H1 (cell line): ENCODE results near the gene MRC2. TPM values are rescaled to one million over a fixed set of nuclear protein-coding genes. Genes with fewer than 3 reads are reported as not detected.
A peak's percentile ranks its signal among the peaks of the same experiment; 100 is the strongest.

ENCODE experiments used
- CTCF ChIA-PET: fragments of 300-600 bp; sonication (Branson Sonifier 250); formaldehyde crosslinking; loops from one replicate; lab custom pipeline; 2021; ENCODE audit not compliant: partially characterized antibody; lab: Charles Lee
- POLR2A ChIA-PET: fragments of 300-600 bp; sonication (Branson Sonifier 250); formaldehyde crosslinking; loops from one replicate; lab custom pipeline; 2021; ENCODE audit warnings: inconsistent platforms; ENCODE audit not compliant: partially characterized antibody; lab: Charles Lee
- DNase-seq, 2 experiments: peaks; one replicate each; pipeline versions ENCODE4 v3.0.0 to v3.0.0-alpha.2; 2010 to 2022; ENCODE audit warnings: low spot score in 2 of 2, low read depth in 1 of 2, mixed read lengths in 1 of 2
- FAIRE-seq: peaks from 2 replicates; lab custom pipeline; 2011; peaks lifted over from hg19 to GRCh38; lab: Jason Lieb, UNC
- H2AFZ ChIP-seq: 2 replicates; pipeline ENCODE4 v1.8.1; 2012; ENCODE audit warnings: low read length, inconsistent platforms
- H2AK5ac ChIP-seq: 2 replicates; pipeline ENCODE4 v1.6.1; 2013; ENCODE audit warnings: low read depth, low read length
- H2BK120ac ChIP-seq: replicated peaks from 2 replicates; pipeline ENCODE3; 2013; ENCODE audit warnings: low read depth, low read length, inconsistent platforms
- H2BK12ac ChIP-seq: 2 replicates; pipeline ENCODE4 v1.6.1; 2013; ENCODE audit warnings: low read depth, low read length
- H2BK15ac ChIP-seq: 2 replicates; pipeline ENCODE4 v1.6.1; 2013; ENCODE audit warnings: low read length
- H2BK20ac ChIP-seq: 2 replicates; pipeline ENCODE4 v1.6.1; 2013; ENCODE audit warnings: low read length
- H2BK5ac ChIP-seq: 2 replicates; pipeline ENCODE4 v1.6.1; 2013; ENCODE audit warnings: low read depth, low read length
- H3K14ac ChIP-seq: 2 replicates; pipeline ENCODE4 v1.6.1; 2013; ENCODE audit warnings: inconsistent platforms; ENCODE audit not compliant: insufficient read length
- H3K18ac ChIP-seq: 2 replicates; pipeline ENCODE4 v1.6.1; 2013; ENCODE audit warnings: low read length; ENCODE audit errors: extremely low read depth
- H3K23ac ChIP-seq: 2 replicates; pipeline ENCODE4 v1.6.1; 2013; ENCODE audit warnings: inconsistent platforms; ENCODE audit not compliant: insufficient read length
- H3K23me2 ChIP-seq: 2 replicates; pipeline ENCODE4 v1.6.1; 2013; ENCODE audit warnings: low read depth, low read length
- H3K27ac ChIP-seq: 2 replicates; pipeline ENCODE4 v1.6.1; 2011; ENCODE audit warnings: low read depth, low read length, inconsistent platforms
- H3K27me3 ChIP-seq, 4 experiments: replicated peaks in 1 of 4; 1 replicate in 1 of 4; 2 replicates in 3 of 4; pipeline versions ENCODE4 v1.6.1 to v1.8.1; 2011 to 2013; ENCODE audit warnings: low read length in 3 of 4, mild to moderate bottlenecking in 3 of 4, inconsistent platforms in 2 of 4, mixed read lengths in 2 of 4, moderate library complexity in 1 of 4; ENCODE audit not compliant: control insufficient read depth in 3 of 4, insufficient read depth in 3 of 4; ENCODE audit errors: extremely low read depth in 1 of 4
- H3K36me3 ChIP-seq, 4 experiments: 2 replicates each; pipeline versions ENCODE4 v1.6.1 to v1.8.1; 2011 to 2013; ENCODE audit warnings: mild to moderate bottlenecking in 4 of 4, low read length in 3 of 4, moderate library complexity in 2 of 4, control low read depth in 1 of 4, inconsistent platforms in 1 of 4; ENCODE audit not compliant: insufficient read depth in 4 of 4, control insufficient read depth in 2 of 4
- H3K4ac ChIP-seq: replicated peaks from 2 replicates; pipeline ENCODE3; 2013; ENCODE audit warnings: low read length, low read depth, mixed read lengths, inconsistent platforms; ENCODE audit not compliant: insufficient read length
- H3K4me1 ChIP-seq, 4 experiments: replicated peaks in 1 of 4; 1 replicate in 1 of 4; 2 replicates in 3 of 4; pipeline versions ENCODE4 v1.6.1 to v1.8.1; 2011 to 2013; ENCODE audit warnings: low read length in 3 of 4, inconsistent platforms in 2 of 4, mixed read lengths in 1 of 4; ENCODE audit not compliant: insufficient read depth in 4 of 4, control insufficient read depth in 3 of 4
- H3K4me2 ChIP-seq, 2 experiments: 2 replicates each; pipeline versions ENCODE4 v1.6.1 to v1.8.1; 2011 to 2013; ENCODE audit warnings: low read depth in 2 of 2, low read length in 2 of 2, control low read depth in 1 of 2, inconsistent platforms in 1 of 2, mild to moderate bottlenecking in 1 of 2; ENCODE audit not compliant: insufficient read depth in 1 of 2
- H3K4me3 ChIP-seq, 4 experiments: fragments of 200-600, 300-600 bp in 1 of 4; sonication (generic), shearing (Covaris generic), sonication (Bioruptor Twin) in 1 of 4; 2 replicates each; pipeline versions ENCODE4 v1.5.1 to v1.8.1; 2011 to 2016; ENCODE audit warnings: low read length in 4 of 4, low read depth in 3 of 4, control low read depth in 2 of 4, inconsistent platforms in 2 of 4, mild to moderate bottlenecking in 2 of 4, mixed read lengths in 1 of 4, moderate library complexity in 1 of 4; ENCODE audit not compliant: insufficient read depth in 2 of 4; ENCODE audit errors: extremely low read depth in 1 of 4
- H3K56ac ChIP-seq: replicated peaks from 2 replicates; pipeline ENCODE3; 2013; ENCODE audit warnings: low read depth, mild to moderate bottlenecking, mixed read lengths, low read length, inconsistent platforms; ENCODE audit not compliant: insufficient read length
- H3K79me1 ChIP-seq: 2 replicates; pipeline ENCODE4 v1.6.1; 2013; ENCODE audit warnings: low read depth, low read length, control low read depth
- H3K79me2 ChIP-seq, 2 experiments: 2 replicates each; pipeline versions ENCODE4 v1.6.1 to v1.8.1; 2012 to 2013; ENCODE audit warnings: low read length in 2 of 2, mild to moderate bottlenecking in 2 of 2, inconsistent platforms in 1 of 2; ENCODE audit not compliant: insufficient read depth in 2 of 2, control insufficient read depth in 1 of 2
- H3K9ac ChIP-seq, 4 experiments: replicated peaks in 1 of 4; 1 replicate in 1 of 4; 2 replicates in 3 of 4; pipeline versions ENCODE4 v1.6.1 to v1.8.1; 2011 to 2013; ENCODE audit warnings: low read depth in 3 of 4, low read length in 3 of 4, control low read depth in 2 of 4, mild to moderate bottlenecking in 2 of 4, moderate library complexity in 2 of 4, inconsistent platforms in 1 of 4; ENCODE audit errors: extremely low read depth in 1 of 4
- H3K9me3 ChIP-seq, 2 experiments: 2 replicates each; pipeline versions ENCODE4 v1.6.1 to v1.8.1; 2012 to 2013; ENCODE audit warnings: mild to moderate bottlenecking in 2 of 2, moderate library complexity in 2 of 2, control low read depth in 1 of 2, inconsistent platforms in 1 of 2, low read depth in 1 of 2, low read length in 1 of 2, mixed read lengths in 1 of 2; ENCODE audit not compliant: insufficient read depth in 2 of 2
- H4K20me1 ChIP-seq, 2 experiments: replicated peaks in 1 of 2; 2 replicates each; pipeline versions ENCODE3 to v1.8.1; 2011 to 2013; ENCODE audit warnings: inconsistent platforms in 2 of 2, low read length in 2 of 2, mild to moderate bottlenecking in 1 of 2; ENCODE audit not compliant: insufficient read depth in 2 of 2, control insufficient read depth in 1 of 2
- H4K5ac ChIP-seq: 2 replicates; pipeline ENCODE4 v1.6.1; 2013; ENCODE audit warnings: low read length, low read depth, mixed read lengths, inconsistent platforms; ENCODE audit not compliant: insufficient read length
- H4K8ac ChIP-seq: 2 replicates; pipeline ENCODE4 v1.8.0; 2013; ENCODE audit warnings: mild to moderate bottlenecking, moderate library complexity, low read length, inconsistent platforms; ENCODE audit not compliant: insufficient read depth; ENCODE audit errors: extremely low read depth
- H4K91ac ChIP-seq: replicated peaks from 2 replicates; pipeline ENCODE3; 2013; ENCODE audit warnings: low read length, mixed read lengths, inconsistent platforms; ENCODE audit not compliant: insufficient read length
- ATF2 ChIP-seq: IDR thresholded peaks from 2 replicates; pipeline ENCODE4 v1.6.1; 2012; ENCODE audit warnings: low read length, inconsistent platforms
- ATF3 ChIP-seq: IDR thresholded peaks from 2 replicates; pipeline ENCODE4 v1.6.1; 2011; ENCODE audit warnings: low read depth, mild to moderate bottlenecking, low read length; ENCODE audit not compliant: insufficient read depth
- CBX5 ChIP-seq: fragments of 300-800, 300-1000 bp; sonication (generic); IDR thresholded peaks from 2 replicates; pipeline ENCODE4 v1.7.1; 2016; ENCODE audit warnings: antibody characterized with exemption, low read length, low read depth
- HDAC2 ChIP-seq, 2 experiments: fragments of 300-600 bp in 1 of 2; sonication (generic) in 1 of 2; IDR thresholded peaks; 2 replicates each; pipeline ENCODE4 v1.6.1; 2011 to 2012; ENCODE audit warnings: low read depth in 2 of 2, low read length in 2 of 2, mild to moderate bottlenecking in 2 of 2, moderate library complexity in 2 of 2, borderline replicate concordance in 1 of 2, inconsistent platforms in 1 of 2
- POLR2A ChIP-seq, 2 experiments: IDR thresholded peaks; 1 replicate in 1 of 2; 2 replicates in 1 of 2; pipeline ENCODE4 v1.6.1; 2011; ENCODE audit warnings: low read depth in 2 of 2, low read length in 2 of 2, mild to moderate bottlenecking in 2 of 2; ENCODE audit errors: control extremely low read depth in 1 of 2
- SP2 ChIP-seq: IDR thresholded peaks from 2 replicates; pipeline ENCODE4 v1.6.1; 2012; ENCODE audit warnings: mild to moderate bottlenecking, low read length, inconsistent platforms
- WGBS, 2 experiments: shearing (Covaris generic) in 1 of 2; methylation state at CpG; one replicate each; pipeline versions ENCODE4 v1.1.6 to v1.1.7; 2013 to 2015; ENCODE audit warnings: low lambda C conversion rate in 2 of 2, mixed read lengths in 2 of 2, inconsistent platforms in 1 of 2, low coverage in 1 of 2, missing lambda C conversion rate in 1 of 2; ENCODE audit not compliant: insufficient replicate concordance in 2 of 2, insufficient coverage in 1 of 2, insufficient read length in 1 of 2; ENCODE audit errors: extremely low coverage in 1 of 2, missing lambda C conversion rate in 1 of 2; 5-methylcytosine and 5-hydroxymethylcytosine counted together
- polyA plus RNA-seq, 7 experiments: library from polyadenylated mRNA; depleted of rRNA in 3 of 7; stranded (reverse) in 5 of 7; unstranded in 2 of 7; fragments of >200 nt in 5 of 7; fragments of 200-250 nt in 2 of 7; gene quantifications; 1 replicate in 5 of 7; 2 replicates in 1 of 7; 4 replicates in 1 of 7; pipeline versions ENCODE4 v1.2.1 to v1.2.3, GENCODE V29; 2011 to 2013; ENCODE audit warnings: missing spikeins in 2 of 7, mixed read lengths in 2 of 7
- total RNA-seq: library from RNA; stranded (reverse); fragmentation: NEBNext Ultra II Directional; extraction: Animal tissue kit (Norgen Biotek cat#: 25700); gene quantifications from 2 replicates; pipeline ENCODE4 v1.2.1, GENCODE V29; 2021

MRC2 gene
- total and polyA plus RNA-seq, 2 of the 8 experiments (the other 6 are each of a cell fraction or from before 2014, with no cell fraction given): 7.0 to 24.2 TPM

GRCh38 chr17:62693616-62694409, 66.3 kb downstream of the MRC2 start:
- no peak overlapping the region for H2BK12ac ChIP-seq
- H3K4ac ChIP-seq: no peak overlapping the region
- peak overlapping the region; percentile 72; the same call in 1 of the 2 replicates for H2BK15ac ChIP-seq
- DNase-seq (no peak), FAIRE-seq (no peak)
- no peak overlapping the region for H4K8ac ChIP-seq
- 91% methylated on average over 19 of the region's 19 CpGs; no CpG with 5 or more reads in 1 of the 2 experiments for WGBS, 2 experiments
- ChIA-PET POLR2A (interaction anchor here (0.7 to 1.4 kb wide), 5 partner anchors 8 to 28 kb away, joined by 3 to 4 read pairs (median 3); no protein-coding TSS in a partner anchor), CTCF (interaction anchor here (0.6 to 7.0 kb wide), 32 partner anchors 9 to 983 kb away, joined by 3 to 68 read pairs (median 4); no protein-coding TSS in a partner anchor)
- no peaks in the 10 kb centered on the region for H3K9me3 ChIP-seq
- H3K79me1 ChIP-seq: no peaks in the 10 kb centered on the region
- H2BK5ac ChIP-seq: peak overlapping the region; percentile 2; the same call in 1 of the 2 replicates
- H2BK120ac ChIP-seq: no peak overlapping the region
- no peak overlapping the region for H4K5ac ChIP-seq
- H3K27me3 ChIP-seq: no peaks in the 10 kb centered on the region
- H3K4me2 ChIP-seq: no peak overlapping the region
- no peak overlapping the region for H3K27ac ChIP-seq
- H2AFZ ChIP-seq: no peak overlapping the region
- H3K79me2 ChIP-seq: no peaks in the 10 kb centered on the region
- H4K91ac ChIP-seq: no peak overlapping the region
- H3K36me3 ChIP-seq: no peaks in the 10 kb centered on the region
- H2BK20ac ChIP-seq: no peak overlapping the region
- H3K56ac ChIP-seq: no peak overlapping the region
- no peak overlapping the region for H3K23ac ChIP-seq
- no peak overlapping the region for H3K4me3 ChIP-seq
- H3K14ac ChIP-seq: no peak overlapping the region
- no peak overlapping the region for H3K9ac ChIP-seq
- no peak overlapping the region for H3K18ac ChIP-seq
- H4K20me1 ChIP-seq: peaks cover 0 to 1% of the 10 kb centered on the region in 2 experiments
- no peaks in the 10 kb centered on the region; the same call in 1 of the 2 replicates for H3K23me2 ChIP-seq
- H2AK5ac ChIP-seq: no peak overlapping the region
- H3K4me1 ChIP-seq: peaks cover 0 to 5% (median 0%) of the 10 kb centered on the region in 4 experiments; a peak in 3 of 7 replicates
- TF ChIP-seq SP2 (no peak), CBX5 (no peak), HDAC2 (IDR thresholded peaks at IDR 0.05; ENCODE audit: borderline replicate concordance in 1 of 2, low read depth in 2 of 2, low read length in 2 of 2) (no peak), POLR2A (IDR thresholded peaks at IDR 0.05; ENCODE audit: control extremely low read depth in 1 of 2, low read depth in 2 of 2, low read length in 2 of 2) (no peak), ATF2 (no peak), ATF3 (no peak)
